Esophagus muscularis mucosa (tissue), 4 donors: Measurements from ENCODE around the gene TAS1R3. TPM values are rescaled to one million over a fixed set of nuclear protein-coding genes. Genes with fewer than 3 reads are reported as not detected.

Source experiments
- DNase-seq: peaks from one replicate; pipeline ENCODE4 v3.0.0-alpha.2; 2017; ENCODE audit errors: extremely low spot score
- H3K27ac ChIP-seq, 4 donors: fragments of 200-600 bp; sonication (generic); replicated peaks in 1 of 4; 1 replicate in 3 of 4; 2 replicates in 1 of 4; pipeline ENCODE4 v1.5.1; 2016 to 2019; ENCODE audit warnings: mild to moderate bottlenecking in 1 of 4
- H3K27me3 ChIP-seq, 4 donors: fragments of 200-600 bp; sonication (generic); one replicate each; pipeline versions ENCODE4 v1.5.1 to v1.6.0; 2016 to 2019
- H3K36me3 ChIP-seq, 4 donors: fragments of 200-600 bp; sonication (generic); one replicate each; pipeline ENCODE4 v1.5.1; 2016 to 2019
- H3K4me1 ChIP-seq, 4 donors: fragments of 200-600 bp; sonication (generic); one replicate each; pipeline ENCODE4 v1.5.1; 2016 to 2019
- H3K4me3 ChIP-seq, 4 donors: fragments of 200-600 bp; sonication (generic); 1 replicate in 2 of 4; 2 replicates in 2 of 4; pipeline ENCODE4 v1.5.1; 2016 to 2019; ENCODE audit warnings: mild to moderate bottlenecking in 4 of 4, moderate library complexity in 1 of 4
- H3K9me3 ChIP-seq, 4 donors: fragments of 200-600 bp; sonication (generic); 1 replicate in 3 of 4; 2 replicates in 1 of 4; pipeline ENCODE4 v1.5.1; 2016 to 2019
- CTCF ChIP-seq, 3 experiments: fragments of 200-600 bp in 2 of 3; fragments of 450-650 bp in 1 of 3; sonication (generic) in 2 of 3; IDR thresholded peaks; one replicate each; pipeline ENCODE4 v1.5.1; 2017 to 2019; ENCODE audit warnings: antibody characterized with exemption in 3 of 3, mild to moderate bottlenecking in 2 of 3, moderate library complexity in 1 of 3
- EP300 ChIP-seq: sonication (generic); formaldehyde crosslinking; IDR thresholded peaks from one replicate; pipeline ENCODE4 v1.6.1; 2017; ENCODE audit warnings: antibody characterized with exemption
- POLR2A ChIP-seq: fragments of 450-650 bp; IDR thresholded peaks from one replicate; pipeline ENCODE4 v1.6.1; 2017; ENCODE audit warnings: antibody characterized with exemption, moderate library complexity, mild to moderate bottlenecking, low read depth
- POLR2AphosphoS5 ChIP-seq, 2 donors: sonication (generic); formaldehyde crosslinking; IDR thresholded peaks; one replicate each; pipeline ENCODE4 v1.6.1; 2017; ENCODE audit warnings: antibody characterized with exemption in 2 of 2
- WGBS: methylation state at CpG from one replicate; pipeline ENCODE4 v1.1.5; 2018; 5-methylcytosine and 5-hydroxymethylcytosine counted together
- intact Hi-C: fragments of 100-400 bp; cut with DNase I; formaldehyde crosslinking; loops from one replicate; pipeline ENCODE4 v1.15.1; 2023
- total RNA-seq, 4 donors: library from RNA; depleted of rRNA; stranded (reverse); fragments of >200 nt; gene quantifications; one replicate each; pipeline versions ENCODE4 v1.1.0 to v1.2.1, GENCODE V29; 2016

TAS1R3 gene
- total RNA-seq, 4 donors from 2014 or later = 0.17 to 0.32 TPM; not detected in 2

GRCh38 chr1:1306661-1307260 is 24.3 kb upstream of the TAS1R3 start:
- peak overlapping the region; percentile 67 to 91 (median 81) for H3K4me3 ChIP-seq
- H3K36me3 ChIP-seq = peaks cover 9 to 24% (median 22%) of the 10 kb centered on the region in 4 donors
- TF ChIP-seq POLR2A (no peak), EP300 (no peak), POLR2AphosphoS5 (IDR thresholded peaks at IDR 0.05) (no peak), CTCF (IDR thresholded peaks at IDR 0.05) (no peak)
- intact Hi-C loops = no loop called here
- 32% methylated on average over 17 of the region's 27 CpGs for WGBS
- H3K27me3 ChIP-seq = no peaks in the 10 kb centered on the region
- H3K9me3 ChIP-seq = no peaks in the 10 kb centered on the region
- DNase-seq = no peak
- peaks cover 48 to 68% (median 61%) of the 10 kb centered on the region in 4 donors for H3K4me1 ChIP-seq
- peak overlapping the region; percentile 83 to 96 (median 94) for H3K27ac ChIP-seq

GRCh38 chr1:1307261-1307922 is 23.7 kb upstream of the TAS1R3 start:
- H3K27ac ChIP-seq = peak overlapping the region; percentile 83 to 96 (median 94)
- WGBS = 0% methylated on average over 10 of the region's 83 CpGs
- H3K36me3 ChIP-seq = peaks cover 15 to 29% (median 27%) of the 10 kb centered on the region in 4 donors
- H3K27me3 ChIP-seq = no peaks in the 10 kb centered on the region
- peaks cover 48 to 68% (median 61%) of the 10 kb centered on the region in 4 donors for H3K4me1 ChIP-seq
- no peaks in the 10 kb centered on the region for H3K9me3 ChIP-seq
- DNase-seq = no peak
- TF ChIP-seq CTCF (IDR thresholded peaks at IDR 0.05) = no peak
- no peak for TF ChIP-seq POLR2A
- no peak for TF ChIP-seq POLR2AphosphoS5 (IDR thresholded peaks at IDR 0.05)
- no peak for TF ChIP-seq EP300
- H3K4me3 ChIP-seq = peak overlapping the region; percentile 67 to 91 (median 81)
- intact Hi-C loops = no loop called here

DNA sequence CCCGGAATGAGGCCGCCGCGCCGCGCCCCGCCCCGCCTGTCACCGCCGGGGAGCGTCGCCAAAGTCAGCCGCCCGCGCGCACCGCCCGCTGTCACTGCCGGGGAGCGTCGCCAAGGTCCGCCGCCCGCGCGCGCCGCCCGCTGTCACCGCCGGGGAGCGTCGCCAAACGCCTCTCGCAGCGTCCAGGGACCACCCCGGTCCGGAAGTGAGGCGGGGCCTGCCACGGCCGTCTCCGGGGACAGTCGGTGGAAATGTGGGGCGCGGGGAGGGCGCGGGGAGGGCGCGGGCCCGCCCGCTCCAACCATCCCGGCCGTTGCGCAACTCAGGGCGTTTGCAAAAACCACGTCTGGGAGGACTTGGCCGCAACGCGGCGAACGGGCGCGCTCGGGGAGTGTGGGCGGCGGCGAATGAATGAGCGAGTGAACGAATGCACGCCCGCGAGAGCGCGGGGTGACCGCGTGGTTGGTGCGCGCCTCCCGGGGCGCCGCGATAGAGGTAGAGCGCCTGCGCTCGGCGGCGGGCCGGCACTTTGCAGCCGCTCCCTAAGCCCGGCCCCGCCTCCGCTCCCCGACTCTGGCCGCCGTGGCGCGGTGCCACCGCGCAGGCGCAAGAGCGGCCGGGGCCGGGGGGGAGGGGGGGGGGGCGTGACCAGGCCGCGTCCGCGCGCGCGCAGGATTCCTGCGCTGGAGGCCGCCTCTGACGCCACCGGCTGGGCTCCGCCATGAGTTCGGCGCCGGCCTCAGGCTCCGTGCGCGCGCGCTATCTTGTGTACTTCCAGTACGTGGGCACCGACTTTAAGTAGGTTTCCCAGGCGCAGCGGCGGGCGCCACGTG is 22.9 kb upstream of the TAS1R3 start, which contains the start of the genes ACAP3 and PUSL1:
Gene ACAP3, minus strand, starts transcription at position 8 of the 833 bp plus-strand sequence. CDS start 115 bp downstream, outside the sequence.
Gene PUSL1, plus strand, starts transcription at position 675 of the 833 bp plus-strand sequence. Its CDS starts 47 bp downstream, at position 722.
- peaks cover 22 to 36% (median 33%) of the 10 kb centered on the region in 4 donors for H3K36me3 ChIP-seq
- no peaks in the 10 kb centered on the region for H3K27me3 ChIP-seq
- no peaks in the 10 kb centered on the region for H3K9me3 ChIP-seq
- no peak for TF ChIP-seq CTCF (IDR thresholded peaks at IDR 0.05)
- TF ChIP-seq POLR2AphosphoS5 (IDR thresholded peaks at IDR 0.05) = peak; percentile 44 to 80
- DNase-seq = peak; percentile 96
- WGBS = 2% methylated on average over 10 of the region's 131 CpGs
- intact Hi-C loops = no loop called here
- peak within 1 kb of the TSS; percentile 83 to 96 (median 94) for H3K27ac ChIP-seq
- peak within 1 kb of the TSS; percentile 67 to 91 (median 81) for H3K4me3 ChIP-seq
- peaks cover 48 to 64% (median 59%) of the 10 kb centered on the region in 4 donors for H3K4me1 ChIP-seq

DNA sequence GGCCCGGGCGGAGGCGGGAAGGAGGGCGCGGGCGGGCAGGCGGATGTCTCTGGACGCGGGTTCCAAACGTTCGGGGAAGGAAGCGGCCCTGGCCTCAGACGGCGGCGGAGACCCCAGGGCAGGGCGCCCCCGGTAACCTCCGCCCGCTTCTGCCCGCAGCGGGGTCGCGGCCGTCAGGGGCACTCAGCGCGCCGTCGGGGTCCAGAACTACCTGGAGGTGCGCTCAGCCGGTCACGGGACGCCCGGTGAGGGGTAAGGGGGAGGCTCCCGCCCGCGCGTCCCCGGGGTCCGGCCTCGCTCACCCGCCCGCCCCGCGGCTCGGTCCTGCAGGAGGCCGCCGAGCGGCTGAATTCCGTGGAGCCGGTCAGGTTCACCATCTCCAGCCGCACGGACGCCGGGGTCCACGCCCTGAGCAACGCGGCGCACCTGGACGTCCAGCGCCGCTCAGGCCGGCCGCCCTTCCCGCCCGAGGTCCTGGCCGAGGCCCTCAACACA is 22.3 kb upstream of the TAS1R3 start:
- Histone ChIP-seq H3K4me3 (peak overlapping the region; percentile 67 to 91 (median 81)), H3K9me3 (no peaks in the 10 kb centered on the region), H3K27ac (peak overlapping the region; percentile 83 to 96 (median 94)), H3K4me1 (peaks cover 46 to 57% (median 52%) of the 10 kb centered on the region in 4 donors), H3K36me3 (peaks cover 29 to 42% (median 39%) of the 10 kb centered on the region in 4 donors), H3K27me3 (no peaks in the 10 kb centered on the region)
- TF ChIP-seq POLR2AphosphoS5 (IDR thresholded peaks at IDR 0.05) (no peak), POLR2A (no peak), CTCF (IDR thresholded peaks at IDR 0.05) (no peak)
- intact Hi-C loops = no loop called here
- no peak for DNase-seq
- WGBS = 1% methylated on average over 15 of the region's 66 CpGs
